GM12874 (cell line): ENCODE data around the gene ABO.

Source experiments
- CTCF ChIP-seq: IDR thresholded peaks from 2 replicates; pipeline ENCODE4 v1.5.1; 2011; ENCODE audit warnings: low read depth, mild to moderate bottlenecking, control low read depth, low read length, moderate library complexity; ENCODE audit not compliant: insufficient read depth

The ABO gene

GRCh38 chr9:133262226-133262625 is 12.8 kb downstream of the ABO start:
- TF ChIP-seq CTCF, result no peak

- no peak for TF ChIP-seq CTCF
Measured at GRCh38 chr9:133261753-133262120, 13.3 kb downstream of the ABO start.

GRCh38 chr9:133261103-133261752 is 13.8 kb downstream of the ABO start:
- no peak for TF ChIP-seq CTCF

- TF ChIP-seq CTCF, result no peak
Measured at GRCh38 chr9:133260334-133261102, 14.5 kb downstream of the ABO start.

- no peak for TF ChIP-seq CTCF
Measured at GRCh38 chr9:133258061-133259015, 16.7 kb downstream of the ABO start.

- TF ChIP-seq CTCF, result no peak
Measured at GRCh38 chr9:133257465-133257956, 17.5 kb downstream of the ABO start.

GRCh38 chr9:133256686-133257091 is 18.3 kb downstream of the ABO start:
- TF ChIP-seq CTCF, result no peak
